Measurements from ENCODE around the gene B3GNT2. TPM values are rescaled to one million over a fixed set of nuclear protein-coding genes. Genes with fewer than 3 reads are reported as not detected.
A peak's percentile ranks its signal among the peaks of the same experiment; 100 is the strongest.
"Not testable (repeated sequence)": the region's sequence is repeated elsewhere in the genome, so short reads cannot be mapped to it uniquely, and the experiment has no call there.

The B3GNT2 gene, protein sequence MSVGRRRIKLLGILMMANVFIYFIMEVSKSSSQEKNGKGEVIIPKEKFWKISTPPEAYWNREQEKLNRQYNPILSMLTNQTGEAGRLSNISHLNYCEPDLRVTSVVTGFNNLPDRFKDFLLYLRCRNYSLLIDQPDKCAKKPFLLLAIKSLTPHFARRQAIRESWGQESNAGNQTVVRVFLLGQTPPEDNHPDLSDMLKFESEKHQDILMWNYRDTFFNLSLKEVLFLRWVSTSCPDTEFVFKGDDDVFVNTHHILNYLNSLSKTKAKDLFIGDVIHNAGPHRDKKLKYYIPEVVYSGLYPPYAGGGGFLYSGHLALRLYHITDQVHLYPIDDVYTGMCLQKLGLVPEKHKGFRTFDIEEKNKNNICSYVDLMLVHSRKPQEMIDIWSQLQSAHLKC
- total RNA-seq (2014; rRNA removed; shearing (Covaris generic)): 12.0 and 13.6 TPM in 2 replicates
- 6.9 and 9.6 TPM in 2 replicates for polyA plus RNA-seq (2014; cell fraction: nucleus; rRNA removed)

DNA sequence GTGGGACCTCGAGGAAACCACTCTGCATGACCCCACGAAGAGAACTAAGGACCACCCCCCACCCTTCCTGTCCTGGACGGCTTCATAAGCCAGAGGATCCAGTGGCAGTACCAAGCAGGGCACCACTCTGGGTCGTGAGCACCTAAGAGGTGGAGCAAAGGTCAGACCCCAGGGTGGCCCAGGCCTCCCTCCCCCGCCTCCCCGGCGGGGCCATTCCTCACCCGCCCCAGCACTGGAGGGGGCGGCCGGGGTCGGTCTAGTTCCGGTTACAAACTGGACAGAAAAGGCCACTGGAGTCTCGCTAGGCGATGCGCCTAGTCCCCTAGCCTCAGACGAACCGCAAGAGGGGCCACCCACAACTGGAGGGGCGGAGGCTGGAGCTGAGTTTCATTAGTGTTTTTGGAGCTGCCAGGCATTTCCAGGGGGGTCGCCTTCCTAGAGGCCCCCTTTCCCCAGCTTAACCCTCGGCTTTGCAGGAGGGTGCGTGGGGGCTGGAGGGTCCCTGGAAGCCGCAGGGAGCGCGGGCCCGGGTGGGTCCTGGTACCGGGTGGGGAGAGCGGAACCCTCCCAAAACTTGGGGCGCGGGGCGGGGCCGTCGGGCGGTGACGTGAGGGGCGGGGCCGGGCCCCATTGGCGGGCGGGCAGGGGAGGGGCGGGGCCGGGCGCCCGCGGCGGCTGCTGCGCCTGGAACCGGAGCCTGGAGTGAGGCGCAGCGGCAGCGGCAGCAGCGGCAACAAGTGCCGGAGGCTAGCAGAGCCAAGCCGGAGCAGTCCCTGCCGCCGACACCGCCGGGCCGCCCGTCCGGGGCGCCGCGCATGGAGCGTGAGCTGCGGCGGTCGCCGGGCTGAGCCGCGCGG lies at the start of gene B3GNT2:
TSS of gene B3GNT2 (plus strand) at position 695 of the 857 bp plus-strand sequence. CDS start 26,106 bp downstream, outside the sequence.
- peak; percentile 52 for DNase-seq (ENCODE audit: extremely low read depth, low read depth)

DNA sequence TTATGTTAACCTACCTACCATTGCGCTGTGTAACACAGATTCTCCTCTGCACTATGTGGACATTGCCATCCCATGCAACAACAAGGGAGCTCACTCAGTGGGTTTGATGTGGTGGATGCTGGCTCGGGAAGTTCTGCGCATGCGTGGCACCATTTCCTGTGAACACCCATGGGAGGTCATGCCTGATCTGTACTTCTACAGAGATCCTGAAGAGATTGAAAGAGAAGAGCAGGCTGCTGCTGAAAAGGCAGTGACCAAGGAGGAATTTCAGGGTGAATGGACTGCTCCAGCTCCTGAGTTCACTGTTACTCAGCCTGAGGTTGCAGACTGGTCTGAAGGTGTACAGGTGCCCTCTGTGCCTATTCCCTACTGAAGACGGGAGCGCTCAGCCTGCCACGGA lies 49.1 kb upstream of the B3GNT2 start:
- not testable (repeated sequence) for DNase-seq (ENCODE audit: extremely low read depth, low read depth)

- DNase-seq (ENCODE audit: extremely low read depth, low read depth): no peak
Measured at GRCh38 chr2:62147610-62148301, 48.2 kb upstream of the B3GNT2 start.

GRCh38 chr2:62149708-62150107 lies 46.2 kb upstream of the B3GNT2 start:
- DNase-seq (ENCODE audit: extremely low read depth, low read depth): peak; percentile 5

- no peak for DNase-seq (ENCODE audit: extremely low read depth, low read depth)
Measured at GRCh38 chr2:62150597-62151305, 45.2 kb upstream of the B3GNT2 start.

GRCh38 chr2:62151306-62151638 lies 44.6 kb upstream of the B3GNT2 start:
- no peak for DNase-seq (ENCODE audit: extremely low read depth, low read depth)

DNA sequence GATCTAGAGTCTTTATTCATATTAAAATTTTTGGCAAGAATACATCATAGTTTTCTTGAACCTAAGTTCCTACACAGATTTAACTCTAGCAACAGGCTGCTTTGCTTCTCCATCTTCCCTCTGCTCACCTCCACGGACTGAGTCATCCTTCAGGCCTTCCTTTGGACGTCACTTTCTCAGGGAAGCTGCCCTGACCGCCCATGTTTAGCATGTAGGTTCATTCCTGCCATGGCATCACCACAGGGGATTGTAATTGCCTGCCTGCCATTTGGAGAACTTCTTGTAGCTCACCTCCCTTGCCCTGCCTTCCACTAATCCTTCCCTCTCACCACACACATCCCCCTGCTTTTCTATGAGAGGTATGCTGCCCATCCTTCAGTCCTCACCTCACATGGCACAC lies 43.9 kb upstream of the B3GNT2 start:
- DNase-seq (ENCODE audit: extremely low read depth, low read depth): no peak

DNA sequence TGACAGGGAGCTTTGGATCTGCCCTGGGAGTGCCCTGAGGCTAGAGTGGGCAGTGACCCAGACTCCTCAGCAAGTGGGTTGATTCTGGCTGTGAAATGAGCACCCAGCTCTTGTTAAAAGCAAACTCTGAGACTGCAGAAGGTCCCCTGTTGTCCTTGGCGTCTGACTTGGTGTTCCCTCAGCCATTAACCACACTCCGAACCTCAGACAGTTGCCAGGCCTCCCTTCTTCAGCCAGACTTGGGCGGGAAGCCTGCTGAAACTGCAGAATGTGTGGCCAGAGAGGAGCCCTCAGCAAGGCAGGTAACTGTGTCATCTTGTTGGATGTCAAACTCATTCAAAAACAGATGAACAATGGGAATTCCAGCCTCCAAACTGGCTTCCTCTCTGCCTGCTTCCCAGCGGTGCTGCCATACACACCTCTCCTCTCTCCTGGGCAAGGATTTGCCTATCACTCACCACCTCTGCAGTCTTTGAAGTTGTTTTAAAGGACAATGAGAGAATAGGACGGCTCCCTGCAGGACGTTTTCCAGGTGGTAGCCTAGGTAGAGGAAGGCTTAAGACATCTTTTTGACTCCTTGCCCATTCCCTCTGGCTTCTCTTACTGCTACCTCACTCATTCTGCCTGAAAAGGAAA lies 38.9 kb upstream of the B3GNT2 start:
- no peak for DNase-seq (ENCODE audit: extremely low read depth, low read depth)

DNA sequence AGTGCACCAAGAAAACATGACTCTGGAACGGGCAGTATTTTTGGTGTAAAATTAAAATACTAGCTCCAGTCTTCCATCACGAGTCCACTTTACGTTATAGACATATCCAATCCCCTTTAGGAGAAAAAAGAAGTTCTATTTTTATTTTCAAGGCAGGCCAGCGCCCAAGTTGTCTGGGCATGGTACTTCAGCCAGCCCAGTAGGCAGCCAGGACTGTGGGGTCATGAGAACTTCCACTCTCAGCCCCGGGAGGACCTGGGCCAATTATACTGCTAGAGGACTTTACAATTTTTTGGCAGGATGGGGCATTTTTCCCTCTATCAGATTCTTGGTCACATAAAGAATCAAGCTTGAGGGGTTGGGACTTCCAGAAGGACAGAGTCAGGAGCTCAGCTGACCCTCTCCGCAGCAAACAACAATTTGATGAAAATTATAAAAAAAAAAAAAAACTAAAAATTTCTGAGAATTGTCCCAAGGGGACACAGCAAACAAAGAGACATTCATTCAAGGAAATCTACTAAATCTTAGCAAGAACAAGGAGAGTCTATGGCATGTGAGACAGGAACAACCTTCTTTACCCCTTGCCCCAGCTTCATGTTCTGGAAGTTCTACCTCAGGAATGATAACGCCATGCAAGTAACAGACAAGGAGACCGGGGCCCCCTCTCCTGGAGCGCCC lies 37.3 kb upstream of the B3GNT2 start:
- DNase-seq (ENCODE audit: extremely low read depth, low read depth): no peak

DNA sequence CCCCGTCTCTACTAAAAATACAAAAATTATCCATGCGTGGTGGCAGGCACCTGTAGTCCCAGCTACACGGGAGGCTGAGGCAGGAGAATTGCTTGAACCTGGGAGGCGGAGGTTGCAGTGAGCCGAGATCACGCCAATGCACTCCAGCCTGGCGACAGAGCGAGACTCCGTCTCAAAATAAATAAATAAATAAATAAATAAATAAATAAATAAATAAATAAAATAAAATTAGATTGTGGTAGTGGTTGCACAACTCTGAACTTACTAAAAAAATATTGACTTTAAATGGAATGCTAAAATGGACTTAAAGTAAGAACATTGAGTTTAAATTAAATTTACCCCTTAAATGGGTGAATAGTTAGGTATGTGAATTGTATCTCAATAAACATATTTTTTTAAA lies 35.2 kb upstream of the B3GNT2 start:
- DNase-seq (ENCODE audit: extremely low read depth, low read depth): not testable (repeated sequence)

GRCh38 chr2:62163106-62163831 lies 32.6 kb upstream of the B3GNT2 start:
- DNase-seq (ENCODE audit: extremely low read depth, low read depth): no peak

- DNase-seq (ENCODE audit: extremely low read depth, low read depth): no peak
Measured at GRCh38 chr2:62163834-62164233, 32.1 kb upstream of the B3GNT2 start.

DNA sequence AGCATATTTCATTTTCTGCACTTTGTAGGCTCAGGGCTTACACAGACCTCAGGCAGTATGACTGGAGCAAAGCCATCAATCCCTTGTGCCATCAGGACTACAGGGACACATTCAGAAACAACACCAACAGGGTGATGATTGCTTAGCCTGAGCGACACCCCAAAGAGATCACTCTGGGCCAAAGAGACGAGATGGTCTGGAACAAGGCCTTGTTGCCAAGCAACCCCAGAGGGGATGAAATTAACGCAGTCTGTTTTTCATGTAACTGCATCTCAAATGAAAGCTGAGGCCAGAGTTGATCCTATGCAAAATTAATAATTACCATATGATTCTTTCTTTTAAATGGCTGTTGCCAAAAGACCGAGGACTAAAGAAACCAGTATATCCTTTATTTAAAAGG lies 20.2 kb upstream of the B3GNT2 start:
- no peak for DNase-seq (ENCODE audit: extremely low read depth, low read depth)

- no peak for DNase-seq (ENCODE audit: extremely low read depth, low read depth)
Measured at GRCh38 chr2:62176801-62177200, 19.1 kb upstream of the B3GNT2 start.

- no peak for DNase-seq (ENCODE audit: extremely low read depth, low read depth)
Measured at GRCh38 chr2:62177392-62178049, 18.4 kb upstream of the B3GNT2 start.

DNA sequence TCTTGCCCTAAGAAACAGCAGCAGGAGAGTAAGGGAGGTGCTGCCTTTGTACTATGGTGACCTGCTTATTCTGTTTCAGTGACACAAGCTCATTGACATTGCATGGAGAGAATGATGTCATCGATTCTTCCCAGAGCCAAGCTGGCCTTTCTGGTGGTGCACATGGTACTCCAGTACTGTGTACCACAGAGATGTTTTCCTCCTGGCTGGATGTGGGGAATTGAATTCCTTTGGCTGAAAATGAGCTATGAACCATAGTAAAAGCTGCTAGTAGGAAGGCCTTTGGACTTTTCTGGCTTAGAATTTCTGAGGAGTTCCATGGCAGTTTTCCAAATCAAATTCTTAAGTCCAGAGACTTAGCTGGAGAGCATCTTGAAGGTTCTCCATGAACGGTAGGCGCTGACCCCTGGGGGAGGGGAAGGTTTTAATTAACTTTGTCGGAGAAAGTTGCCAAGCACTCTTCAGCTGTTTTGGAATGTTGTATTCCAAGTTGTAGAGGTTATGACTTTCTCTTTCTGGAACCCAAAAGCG lies 17.1 kb upstream of the B3GNT2 start:
- DNase-seq (ENCODE audit: extremely low read depth, low read depth): no peak

DNA sequence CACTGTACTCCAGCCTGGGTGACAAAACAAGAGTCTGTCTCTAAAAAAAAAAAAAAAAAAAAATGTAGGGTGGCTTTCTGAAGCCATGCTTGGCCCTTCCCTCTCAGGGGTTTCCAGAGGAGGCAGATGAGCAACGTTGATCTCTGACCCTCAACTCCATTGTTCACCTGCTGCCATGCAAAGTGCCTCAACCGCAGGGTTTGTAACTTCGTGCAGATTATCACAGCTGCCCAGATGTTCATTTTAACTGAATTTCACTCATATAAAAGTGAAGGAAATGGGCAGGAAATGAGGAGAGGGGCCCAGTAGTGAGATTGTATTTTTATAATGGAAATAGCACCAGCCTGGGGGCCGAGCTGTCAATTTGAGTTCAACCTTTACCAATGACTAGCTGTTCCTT lies 14.9 kb upstream of the B3GNT2 start:
- DNase-seq (ENCODE audit: extremely low read depth, low read depth): no peak

DNA sequence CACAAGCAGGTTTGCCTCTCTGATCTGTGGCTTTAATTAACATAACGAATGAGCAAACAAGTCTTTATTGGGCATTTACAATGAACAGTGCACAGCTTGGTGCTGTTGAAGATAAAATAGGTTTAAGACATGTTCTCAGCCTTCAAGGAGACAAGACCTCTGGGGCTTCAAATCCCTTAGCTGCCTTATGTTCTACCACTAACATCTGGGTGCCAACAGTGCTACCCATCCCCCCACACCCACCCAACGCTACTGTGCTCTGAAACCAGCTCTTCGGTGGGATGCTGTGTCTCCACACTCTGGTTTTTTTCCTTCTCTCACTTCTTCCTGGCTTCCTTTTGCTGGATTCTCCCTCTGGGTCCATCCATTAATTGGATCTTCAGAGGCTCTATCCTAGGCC lies 14.1 kb upstream of the B3GNT2 start:
- no peak for DNase-seq (ENCODE audit: extremely low read depth, low read depth)
